MG63 (cell line): ENCODE measurements around the gene RAB10. TPM values are rescaled to one million over a fixed set of nuclear protein-coding genes. Genes with fewer than 3 reads are reported as not detected.

Experiments
- DNase-seq: peaks from one replicate; pipeline ENCODE4 v3.0.0-alpha.2; 2020
- H3K27me3 ChIP-seq: fragments of 250-450 bp; sonication (Bioruptor Pico); 2 replicates; pipeline ENCODE4 v1.5.1; 2020; ENCODE audit warnings: mild to moderate bottlenecking, moderate library complexity
- H3K36me3 ChIP-seq: fragments of 250-450 bp; sonication (Bioruptor Pico); 2 replicates; pipeline ENCODE4 v1.5.1; 2020; ENCODE audit warnings: mild to moderate bottlenecking, moderate library complexity
- H3K4me3 ChIP-seq: fragments of 250-450 bp; sonication (Bioruptor Pico); 2 replicates; pipeline ENCODE4 v1.5.1; 2020; ENCODE audit warnings: mild to moderate bottlenecking, moderate library complexity
- H3K9me3 ChIP-seq: fragments of 250-450 bp; sonication (Bioruptor Pico); 2 replicates; pipeline ENCODE4 v1.5.1; 2020; ENCODE audit warnings: mild to moderate bottlenecking, moderate library complexity
- total RNA-seq: library from RNA; depleted of rRNA; stranded (reverse); fragments of >200 nt; shearing (Covaris generic); gene quantifications from 2 replicates; pipeline ENCODE4 v1.2.3, GENCODE V29; 2014; ENCODE audit warnings: low replicate concordance

Gene RAB10
- total RNA-seq, 1 experiment from 2014 or later: 102 TPM

DNA sequence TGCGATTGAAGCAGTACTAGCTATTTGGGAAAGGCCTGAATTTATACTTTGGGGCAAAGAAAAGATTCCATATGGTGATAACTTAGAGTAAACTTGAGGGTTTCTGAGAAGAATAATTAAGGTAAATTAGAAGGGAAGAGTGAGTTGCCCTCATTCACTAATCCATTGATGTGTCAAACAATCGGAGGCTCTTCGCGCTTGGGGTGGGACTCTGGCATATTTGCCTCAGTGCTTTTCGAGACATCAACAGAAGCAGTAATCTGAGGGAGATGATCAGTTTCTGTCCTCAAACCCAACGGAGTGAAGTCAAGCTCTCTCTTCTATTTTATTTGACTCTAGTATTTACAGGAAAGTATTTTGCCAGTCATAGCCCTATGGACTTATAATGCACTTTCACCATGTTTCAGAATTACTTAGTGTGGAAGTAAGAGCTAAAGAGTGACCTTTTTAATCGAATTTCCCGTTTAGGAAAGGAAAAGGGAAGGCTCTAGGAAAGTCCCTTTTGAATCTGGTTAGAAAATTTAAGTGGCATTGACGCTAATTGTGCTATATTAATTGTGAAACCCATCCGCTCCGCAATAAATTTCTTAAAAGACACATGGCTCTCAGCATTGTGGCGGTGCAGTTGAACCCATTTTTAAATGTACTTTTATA lies 1.3 kb downstream of the RAB10 start:
- H3K27me3 ChIP-seq: no peaks in the 10 kb centered on the region
- no peak for DNase-seq
- peak overlapping the region; percentile 95 for H3K4me3 ChIP-seq
- H3K9me3 ChIP-seq: no peaks in the 10 kb centered on the region
- H3K36me3 ChIP-seq: peaks cover 13% of the 10 kb centered on the region

DNA sequence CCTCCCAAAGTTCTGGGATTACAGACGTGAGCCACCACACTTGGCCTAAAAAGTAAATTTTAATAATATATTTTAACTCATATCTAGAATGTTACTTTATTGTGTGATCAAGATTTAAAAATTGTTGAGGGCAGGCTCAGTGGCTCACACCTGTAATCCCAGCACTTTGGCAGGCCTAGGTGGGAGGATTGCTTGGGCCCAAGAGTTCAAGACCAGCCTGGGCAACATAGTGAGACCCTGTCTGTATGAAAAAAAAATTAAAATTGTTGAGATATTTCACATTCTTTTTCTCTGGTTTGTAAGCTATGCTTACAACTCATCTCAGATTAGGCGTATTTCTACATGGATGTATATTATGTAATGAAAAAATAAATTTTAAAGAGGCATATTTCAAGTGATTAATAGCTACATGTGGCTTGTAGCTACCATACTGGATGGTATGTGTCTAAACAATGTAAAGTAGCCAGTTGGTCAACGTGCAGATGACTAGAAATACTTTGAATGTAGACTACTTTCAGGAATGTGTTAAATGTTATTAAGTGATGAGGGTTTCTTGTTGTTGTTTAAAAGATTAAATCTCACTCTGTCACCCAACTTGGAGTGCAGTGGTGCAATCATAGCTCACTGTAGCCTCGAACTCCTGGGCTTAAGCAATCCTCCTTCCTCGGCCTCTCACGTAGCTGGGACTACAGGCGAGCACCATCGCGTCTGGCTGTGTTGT lies 5.9 kb downstream of the RAB10 start:
- DNase-seq: no peak
- H3K9me3 ChIP-seq: no peaks in the 10 kb centered on the region
- no peak overlapping the region for H3K4me3 ChIP-seq
- peaks cover 23% of the 10 kb centered on the region for H3K36me3 ChIP-seq
- no peaks in the 10 kb centered on the region for H3K27me3 ChIP-seq

DNA sequence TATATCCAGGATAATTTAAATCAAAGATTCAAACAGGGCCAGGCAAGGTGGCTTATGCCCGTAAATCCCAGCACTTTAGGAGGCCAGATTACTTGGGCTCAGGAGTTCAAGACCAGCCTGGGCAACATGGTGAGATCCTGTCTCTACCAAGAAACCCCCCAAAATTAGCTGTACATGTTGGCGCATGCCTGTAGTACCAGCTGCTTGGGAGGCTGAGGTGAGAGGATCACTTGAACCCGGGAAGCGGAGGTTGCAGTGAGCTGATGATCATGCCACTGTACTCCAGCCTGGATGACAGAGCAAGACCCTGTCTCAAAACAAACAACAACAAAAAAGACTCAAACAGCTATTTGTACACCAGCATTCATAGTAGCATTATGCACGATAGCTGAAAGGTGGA lies 9.2 kb downstream of the RAB10 start:
- H3K36me3 ChIP-seq: peaks cover 21% of the 10 kb centered on the region
- no peaks in the 10 kb centered on the region for H3K27me3 ChIP-seq
- H3K4me3 ChIP-seq: no peak overlapping the region
- H3K9me3 ChIP-seq: no peaks in the 10 kb centered on the region
- no peak for DNase-seq

DNA sequence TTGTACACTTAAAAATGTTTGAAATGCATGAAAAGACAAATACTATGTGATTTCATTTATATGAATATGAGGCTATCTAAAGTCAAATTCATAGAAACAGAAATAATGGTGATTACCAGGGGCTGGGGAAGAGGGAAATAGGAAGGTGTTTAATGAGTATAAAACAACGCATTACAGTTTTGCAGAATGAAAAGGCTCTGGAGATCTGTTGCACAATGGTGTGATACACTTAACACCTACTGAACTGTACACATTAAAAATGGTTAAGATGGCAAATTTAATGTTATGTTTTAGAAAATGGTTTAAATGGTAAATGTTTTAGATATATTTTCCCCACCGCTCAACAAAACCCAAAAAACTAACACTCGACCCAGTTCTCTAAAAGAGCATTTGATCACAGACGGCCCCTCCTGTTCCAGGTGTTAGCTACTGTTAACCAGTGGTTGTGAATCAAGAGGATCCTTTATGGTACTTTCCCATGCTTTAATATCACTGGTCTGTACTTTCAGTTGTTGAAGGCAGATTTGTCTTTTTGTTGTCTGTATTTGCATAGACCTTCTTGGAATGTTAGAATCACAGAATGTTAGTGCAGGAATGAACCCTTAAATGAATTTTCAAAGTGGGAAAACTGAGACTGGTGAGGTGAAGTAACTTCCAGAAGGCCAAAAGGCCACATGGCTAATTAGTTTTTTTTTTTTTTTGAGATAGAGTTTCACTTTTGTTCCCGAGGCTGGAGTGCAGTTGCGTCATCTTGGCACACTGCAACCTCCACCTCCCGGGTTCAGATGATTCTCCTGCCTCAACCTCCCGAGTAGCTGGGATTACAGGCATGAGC lies 10.2 kb downstream of the RAB10 start:
- Histone ChIP-seq H3K4me3 (no peak overlapping the region), H3K9me3 (no peaks in the 10 kb centered on the region), H3K36me3 (peaks cover 19% of the 10 kb centered on the region), H3K27me3 (no peaks in the 10 kb centered on the region)
- peak; percentile 38 for DNase-seq

DNA sequence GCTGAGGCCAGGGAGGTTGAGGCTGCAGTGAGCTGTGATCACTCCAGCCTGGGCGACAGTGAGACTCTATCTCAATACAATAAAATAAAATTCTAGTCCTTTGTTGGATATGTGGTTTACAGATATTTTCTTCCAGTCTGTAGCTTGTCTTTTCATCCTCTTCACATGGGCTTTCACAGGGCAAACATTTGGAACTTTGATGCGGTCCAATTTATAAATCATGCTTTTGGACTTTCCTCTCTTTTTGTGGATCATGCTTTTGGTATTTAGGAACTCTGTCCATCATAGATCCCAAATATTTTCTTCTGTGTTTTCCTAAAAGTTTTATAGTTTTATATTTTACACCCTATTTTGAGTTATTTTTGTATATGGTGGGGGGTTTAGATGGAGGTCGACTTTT lies 14.9 kb downstream of the RAB10 start:
- Histone ChIP-seq H3K27me3 (no peaks in the 10 kb centered on the region), H3K4me3 (no peak overlapping the region), H3K36me3 (peaks cover 9% of the 10 kb centered on the region), H3K9me3 (no peaks in the 10 kb centered on the region)
- no peak for DNase-seq

DNA sequence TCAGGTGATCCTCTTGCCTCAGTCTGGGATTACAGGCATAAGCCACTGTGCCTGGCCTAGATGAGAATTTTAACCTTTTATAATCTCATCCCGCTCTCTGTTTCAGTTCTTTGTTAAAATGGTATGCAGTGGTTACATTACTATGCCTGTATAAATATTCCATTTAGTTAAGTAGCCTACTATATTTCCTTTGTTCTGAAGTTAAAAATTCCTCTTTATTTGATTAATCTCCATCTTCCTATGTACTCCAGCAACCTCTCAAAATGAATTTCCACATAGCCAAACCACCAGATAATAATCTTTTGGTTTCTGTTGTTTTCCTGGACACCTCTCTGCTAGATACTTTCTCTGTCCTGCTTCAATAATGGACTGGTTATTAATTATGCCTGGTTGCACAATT lies 15.8 kb downstream of the RAB10 start:
- DNase-seq: no peak
- H3K27me3 ChIP-seq: no peaks in the 10 kb centered on the region
- peaks cover 9% of the 10 kb centered on the region for H3K36me3 ChIP-seq
- no peak overlapping the region for H3K4me3 ChIP-seq
- no peaks in the 10 kb centered on the region for H3K9me3 ChIP-seq

DNA sequence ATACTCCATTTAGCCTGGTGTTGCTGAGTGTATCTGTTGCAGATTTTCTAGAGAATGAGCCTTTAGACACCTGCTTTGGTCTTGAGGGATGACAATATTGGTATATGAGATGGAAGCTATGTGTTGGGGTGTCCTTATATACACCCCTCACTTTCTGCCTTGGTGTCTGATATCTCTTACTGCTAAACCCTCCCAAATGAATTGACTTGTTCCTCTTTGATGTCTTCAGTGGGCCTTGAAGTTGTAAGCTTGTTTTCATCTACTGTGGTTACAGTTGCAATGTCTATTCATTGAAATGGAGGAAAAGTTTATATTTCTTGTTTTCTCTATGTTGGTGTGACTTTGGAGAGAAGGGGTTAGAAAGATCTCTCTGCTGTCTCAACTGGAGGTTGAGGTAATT lies 18.9 kb downstream of the RAB10 start:
- no peak for DNase-seq
- Histone ChIP-seq H3K36me3 (peaks cover 2% of the 10 kb centered on the region; the same call in 1 of the 2 replicates), H3K27me3 (no peaks in the 10 kb centered on the region), H3K4me3 (no peak overlapping the region), H3K9me3 (no peaks in the 10 kb centered on the region)

DNA sequence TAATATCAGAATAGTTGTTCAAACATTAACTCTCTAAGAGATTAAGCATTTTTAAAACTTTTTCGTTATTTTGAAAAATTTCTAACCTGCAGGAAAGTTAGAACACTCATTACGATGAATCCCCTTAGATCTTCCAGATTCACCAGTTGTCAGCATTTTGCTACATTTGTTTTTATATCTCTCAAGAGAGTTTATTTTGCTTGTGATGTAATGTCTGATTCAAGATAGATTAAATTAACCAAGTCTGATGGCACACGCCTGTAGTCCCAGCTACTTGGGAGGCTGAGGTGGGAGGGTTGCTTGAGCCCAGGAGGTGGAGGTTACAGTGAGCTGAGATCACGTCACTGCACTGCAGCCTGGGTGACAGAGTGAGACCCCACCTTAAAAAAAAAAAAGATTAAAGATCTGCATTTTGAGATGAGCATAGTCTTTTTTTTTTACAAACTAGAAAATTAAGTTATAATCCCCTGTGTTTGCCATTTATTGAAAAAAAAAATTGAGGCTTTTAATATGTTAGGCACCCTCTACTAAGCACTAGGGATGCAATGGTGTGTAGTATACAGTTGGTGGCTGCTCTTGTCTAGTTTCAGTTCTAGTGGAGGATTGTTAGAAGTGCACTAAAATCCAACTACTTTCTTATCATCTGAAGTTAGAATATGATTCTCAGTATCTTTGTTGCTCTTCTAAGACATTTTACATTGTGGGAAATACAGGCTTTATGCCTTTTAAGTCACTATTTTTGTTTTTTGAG lies 20.9 kb downstream of the RAB10 start:
- no peak for DNase-seq
- Histone ChIP-seq H3K4me3 (no peak overlapping the region), H3K27me3 (no peaks in the 10 kb centered on the region), H3K9me3 (no peaks in the 10 kb centered on the region), H3K36me3 (peaks cover under 1% of the 10 kb centered on the region; the same call in 1 of the 2 replicates)

DNA sequence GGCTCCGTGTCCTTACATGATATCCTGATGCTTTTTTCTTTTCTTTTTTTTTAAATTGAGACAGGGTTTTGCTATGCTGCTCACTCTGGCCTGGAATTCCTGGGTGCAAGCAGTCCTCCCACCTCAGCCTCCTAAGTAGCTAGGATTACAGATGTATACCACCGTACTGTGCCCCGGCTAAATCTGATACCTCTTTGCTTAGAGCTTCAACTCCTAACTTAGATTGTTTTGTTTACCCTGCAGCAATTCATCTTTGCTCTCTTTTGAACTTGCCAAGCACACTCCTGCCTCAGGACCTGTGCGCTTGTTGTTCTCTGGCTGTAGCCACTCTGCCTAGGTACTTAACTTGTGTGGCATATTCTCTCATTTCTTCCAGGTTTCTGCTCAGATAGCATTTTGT lies 24.5 kb downstream of the RAB10 start:
- no peak for DNase-seq
- Histone ChIP-seq H3K9me3 (no peaks in the 10 kb centered on the region), H3K27me3 (no peaks in the 10 kb centered on the region), H3K4me3 (no peak overlapping the region), H3K36me3 (peaks cover 9% of the 10 kb centered on the region)

DNA sequence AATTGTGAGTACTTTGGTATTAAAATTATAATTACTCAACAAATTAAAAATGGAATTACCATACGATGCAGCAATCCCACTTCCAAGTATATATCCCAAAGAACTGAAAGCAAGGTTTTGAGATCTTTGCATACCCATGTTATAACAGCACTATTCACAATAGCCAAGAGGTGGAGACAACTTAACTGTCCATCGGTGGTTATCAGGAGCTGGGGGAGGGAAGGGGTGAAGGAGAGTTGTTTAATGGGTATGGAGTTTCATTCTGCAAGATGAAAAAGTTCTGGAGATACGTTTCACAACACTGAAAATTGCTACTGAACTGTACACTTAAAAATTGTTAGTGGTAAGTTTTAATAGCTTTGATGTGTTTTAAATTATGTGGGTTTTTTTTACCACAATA lies 25.7 kb downstream of the RAB10 start:
- H3K9me3 ChIP-seq: no peaks in the 10 kb centered on the region
- no peaks in the 10 kb centered on the region for H3K27me3 ChIP-seq
- no peak overlapping the region for H3K4me3 ChIP-seq
- peaks cover 9% of the 10 kb centered on the region for H3K36me3 ChIP-seq
- no peak for DNase-seq

DNA sequence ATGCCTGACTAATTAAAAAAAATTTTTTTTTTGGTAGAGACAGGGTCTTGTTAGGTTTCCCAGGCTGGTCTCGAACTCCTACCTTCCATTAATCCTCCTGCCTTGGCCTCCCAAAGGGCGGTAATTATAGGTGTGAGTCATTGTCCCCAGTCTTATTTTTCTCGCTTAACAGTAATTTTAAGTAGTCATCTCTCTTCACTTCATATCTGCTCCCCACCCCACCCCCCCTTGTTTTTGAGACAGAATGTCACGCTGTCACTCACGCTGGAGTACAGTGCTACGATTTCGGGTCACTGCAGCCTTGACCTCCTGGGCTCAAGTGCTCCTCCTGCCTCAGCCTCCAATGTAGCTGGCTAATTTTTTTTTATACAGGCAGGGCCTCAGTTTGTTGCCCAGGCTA lies 27.7 kb downstream of the RAB10 start:
- no peaks in the 10 kb centered on the region for H3K9me3 ChIP-seq
- H3K36me3 ChIP-seq: peaks cover 9% of the 10 kb centered on the region
- no peak for DNase-seq
- H3K4me3 ChIP-seq: no peak overlapping the region
- H3K27me3 ChIP-seq: no peaks in the 10 kb centered on the region

DNA sequence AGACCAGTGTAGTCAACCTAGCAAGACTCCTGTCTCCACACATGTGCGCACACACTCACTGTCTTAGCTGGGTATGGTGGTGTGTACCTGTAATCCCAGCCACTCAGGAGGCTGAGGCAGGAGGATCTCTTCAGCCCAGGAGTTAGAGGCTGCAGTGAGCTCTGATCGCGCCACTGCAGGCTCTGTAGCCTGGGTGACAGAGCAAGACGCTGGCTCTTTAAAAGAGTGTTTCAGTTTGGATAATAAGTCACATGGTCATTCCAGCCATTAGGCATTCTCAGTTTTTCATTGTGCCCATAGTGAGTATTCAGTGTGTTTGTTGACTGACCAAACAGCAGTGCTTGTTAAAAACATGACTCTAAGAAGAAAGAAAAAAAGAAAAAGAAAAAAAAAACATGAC lies 31.0 kb downstream of the RAB10 start:
- no peak for DNase-seq
- H3K36me3 ChIP-seq: peaks cover 10% of the 10 kb centered on the region

DNA sequence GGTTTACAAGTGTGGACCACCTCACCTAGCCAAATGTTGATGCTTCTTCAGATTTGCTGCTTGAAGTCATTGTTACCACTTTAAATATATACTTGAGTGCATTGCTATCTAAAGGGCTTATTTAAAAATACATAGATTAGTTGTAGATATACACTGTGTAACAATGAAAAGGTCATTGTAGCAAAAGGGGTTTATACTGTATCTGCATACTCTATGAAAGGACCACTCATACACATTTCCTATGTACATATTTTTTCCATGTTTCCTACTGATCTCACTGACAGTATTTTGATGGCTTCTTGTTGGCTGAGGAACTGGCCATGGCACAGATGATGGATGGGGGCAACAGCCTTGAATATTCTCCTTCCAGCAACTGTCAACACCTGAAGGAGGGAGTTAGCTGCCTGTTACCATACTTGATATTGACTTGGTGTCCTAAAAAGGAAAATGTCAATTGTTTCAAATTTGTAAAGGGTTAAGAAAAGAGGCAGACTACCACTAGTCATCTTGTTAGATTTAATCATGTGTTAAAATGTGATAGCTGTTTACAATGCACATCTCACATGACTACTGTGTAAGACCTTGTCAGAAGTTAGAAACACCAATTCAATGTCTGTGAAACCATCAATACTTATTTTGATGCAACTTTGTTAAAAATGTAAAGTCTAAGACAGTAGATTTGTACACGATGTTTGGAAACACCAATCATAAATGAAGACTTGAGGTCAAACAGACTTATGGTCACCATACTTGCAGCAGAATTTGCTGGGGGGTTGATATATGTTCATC lies 33.5 kb downstream of the RAB10 start:
- H3K27me3 ChIP-seq: no peaks in the 10 kb centered on the region
- no peak overlapping the region for H3K4me3 ChIP-seq
- H3K36me3 ChIP-seq: peaks cover 2% of the 10 kb centered on the region
- no peak for DNase-seq
- H3K9me3 ChIP-seq: no peaks in the 10 kb centered on the region

More for the DNA sequence above, 31.0 kb downstream of the RAB10 start:
- Histone ChIP-seq H3K4me3 (no peak overlapping the region), H3K9me3 (no peaks in the 10 kb centered on the region), H3K27me3 (no peaks in the 10 kb centered on the region)

DNA sequence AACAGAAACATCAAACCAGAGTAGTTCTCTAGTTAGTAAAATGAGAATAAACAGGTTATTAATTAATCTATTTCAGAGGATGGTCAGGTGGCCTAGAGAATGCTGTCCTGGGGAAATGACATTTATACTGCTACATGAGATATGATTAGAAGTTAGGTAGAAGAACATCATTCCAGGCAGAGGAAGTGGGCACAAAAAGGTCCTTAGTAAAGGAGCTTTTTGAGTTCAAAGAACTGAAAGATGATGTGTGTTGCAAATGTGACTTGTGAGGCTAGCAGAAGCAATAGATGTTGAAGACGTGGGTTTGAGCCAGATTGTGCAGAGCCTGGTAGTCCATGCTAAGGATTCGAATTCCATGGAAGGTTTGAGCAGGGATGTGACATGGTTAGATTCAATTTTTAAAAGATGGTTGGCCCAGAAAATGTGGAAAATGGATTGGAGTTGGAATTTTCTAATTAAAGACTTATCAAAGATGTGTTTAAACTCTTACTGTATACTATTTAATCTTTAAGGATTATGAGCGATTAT lies 34.2 kb downstream of the RAB10 start:
- peaks cover 2% of the 10 kb centered on the region for H3K36me3 ChIP-seq
- no peak overlapping the region for H3K4me3 ChIP-seq
- DNase-seq: no peak
- no peaks in the 10 kb centered on the region for H3K27me3 ChIP-seq
- no peaks in the 10 kb centered on the region for H3K9me3 ChIP-seq

DNA sequence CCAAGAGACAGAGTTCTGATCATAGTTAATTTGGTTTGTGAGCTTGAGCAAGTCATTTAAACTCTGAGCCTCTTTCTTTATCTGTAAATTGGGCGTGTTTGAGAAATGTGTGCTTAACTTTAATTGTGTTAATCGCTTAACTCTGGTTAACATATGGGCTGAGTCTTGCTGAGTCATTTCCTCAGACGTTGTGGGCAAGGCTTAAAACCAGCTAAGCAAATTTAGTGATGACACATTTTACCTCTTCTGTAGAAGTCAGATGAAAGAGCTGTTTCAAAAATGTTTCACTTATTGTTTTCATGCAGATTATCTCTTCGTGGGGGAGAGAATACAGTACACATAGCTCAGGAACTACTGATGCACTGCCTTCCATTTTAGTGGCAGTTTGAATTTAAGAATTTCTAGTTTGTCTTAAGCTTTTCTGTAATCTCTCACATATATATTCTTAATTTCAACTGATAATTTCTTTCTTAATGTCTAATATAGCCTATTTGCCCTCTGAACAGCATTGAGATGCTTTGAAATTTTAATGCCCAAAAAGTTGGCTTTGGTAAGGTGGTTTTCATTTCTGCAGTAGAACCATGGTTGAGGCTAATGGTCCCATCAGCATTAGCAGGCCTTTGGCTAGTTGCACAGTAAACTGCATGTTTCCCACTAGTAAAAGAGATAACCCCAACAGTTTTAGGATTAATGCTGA lies 34.9 kb downstream of the RAB10 start:
- no peak overlapping the region for H3K4me3 ChIP-seq
- no peaks in the 10 kb centered on the region for H3K9me3 ChIP-seq
- peak; percentile 41 for DNase-seq
- peaks cover 2% of the 10 kb centered on the region for H3K36me3 ChIP-seq
- no peaks in the 10 kb centered on the region for H3K27me3 ChIP-seq
